Panc1 (cell line): ENCODE measurements around the gene PDK2. TPM values are rescaled to one million over a fixed set of nuclear protein-coding genes. Genes with fewer than 3 reads are reported as not detected.

Source experiments
- ATAC-seq: fragments of 200-7000 bp; cut with Tn5 transposase; 2 replicates; pipeline ENCODE4 v1.9.1; 2020; ENCODE audit warnings: mild to moderate bottlenecking, moderate library complexity
- BruUV-seq: library from RNA; stranded (reverse); fragments of 400-500 nt; replicated peaks from 2 replicates; lab custom pipeline; 2021; lab: Mats Ljungman, UMichigan
- CTCF ChIA-PET: fragments of 300-600 bp; sonication (Branson Sonifier 250); formaldehyde crosslinking; loops from one replicate; lab custom pipeline; 2022; ENCODE audit warnings: antibody characterized with exemption; lab: Charles Lee
- POLR2A ChIA-PET: fragments of 300-600 bp; sonication (Branson Sonifier 250); formaldehyde crosslinking; loops from one replicate; lab custom pipeline; 2022; ENCODE audit warnings: antibody characterized with exemption; lab: Charles Lee
- DNase-seq: peaks from one replicate; pipeline ENCODE4 v3.0.0-alpha.2; 2010; ENCODE audit warnings: low read depth, low spot score
- H3K27ac ChIP-seq: 2 replicates; pipeline ENCODE4 v1.5.1; 2011; ENCODE audit warnings: mild to moderate bottlenecking, low read length, inconsistent platforms
- H3K27me3 ChIP-seq: fragments of 200-500 bp; sonication (Bioruptor generic); 2 replicates; pipeline ENCODE4 v1.6.0; 2014; ENCODE audit warnings: low read length, inconsistent platforms; ENCODE audit not compliant: control insufficient read depth, insufficient read depth
- H3K36me3 ChIP-seq: fragments of 200-500 bp; sonication (Bioruptor generic); 2 replicates; pipeline ENCODE4 v1.5.1; 2014; ENCODE audit warnings: inconsistent platforms, mild to moderate bottlenecking, low read length, moderate library complexity; ENCODE audit not compliant: control insufficient read depth, insufficient read depth
- H3K4me1 ChIP-seq: 2 replicates; pipeline ENCODE4 v1.5.1; 2011; ENCODE audit warnings: inconsistent platforms, mild to moderate bottlenecking, low read length, moderate library complexity; ENCODE audit not compliant: control insufficient read depth, insufficient read depth
- H3K4me3 ChIP-seq, 2 experiments: 2 replicates each; pipeline ENCODE4 v1.5.1; 2011 to 2012; ENCODE audit warnings: low read depth in 2 of 2, low read length in 2 of 2, mild to moderate bottlenecking in 2 of 2, inconsistent platforms in 1 of 2, moderate library complexity in 1 of 2
- H3K9me3 ChIP-seq: fragments of 200-500 bp; sonication (Bioruptor generic); 2 replicates; pipeline ENCODE4 v1.5.1; 2014; ENCODE audit warnings: low read depth, mild to moderate bottlenecking, inconsistent platforms, low read length, moderate library complexity; ENCODE audit not compliant: control insufficient read depth, insufficient read depth
- POLR2AphosphoS5 ChIP-seq: IDR thresholded peaks from 2 replicates; pipeline ENCODE4 v1.6.1; 2012; ENCODE audit warnings: mild to moderate bottlenecking, low read depth, low read length, moderate library complexity
- SIN3A ChIP-seq: IDR thresholded peaks from 2 replicates; pipeline ENCODE4 v1.6.1; 2012; ENCODE audit warnings: low read depth, mild to moderate bottlenecking, low read length, moderate library complexity, borderline replicate concordance; ENCODE audit not compliant: insufficient read depth
- TCF7L2 ChIP-seq: IDR thresholded peaks from 2 replicates; pipeline ENCODE4 v1.6.1; 2011; ENCODE audit warnings: mild to moderate bottlenecking, low read depth, low read length, inconsistent platforms
- in situ Hi-C: cut with HindIII; loops from 2 replicates; pipeline ENCODE4 v1.10.0; 2016; ENCODE audit warnings: low sequenced_read_pairs, low pct_unique_long_range_greater_than_20kb
- intact Hi-C: fragments of 100-400 bp; cut with micrococcal nuclease; formaldehyde crosslinking; loops from one replicate; pipeline ENCODE4 v1.10.0; 2022; ENCODE audit not compliant: unreplicated experiment
- total RNA-seq: library from RNA; stranded (reverse); gene quantifications from one replicate; pipeline ENCODE4 v1.2.1, GENCODE V29; 2021; ENCODE audit not compliant: unreplicated experiment
- TF ChIP-seq, protein P1 (sequence below), 2 experiments: IDR thresholded peaks; 2 replicates each; pipeline ENCODE4 v1.6.1; 2011 to 2012; ENCODE audit warnings: low read depth in 2 of 2, control low read depth in 1 of 2, low read length in 1 of 2, mild to moderate bottlenecking in 1 of 2, moderate library complexity in 1 of 2; ENCODE audit not compliant: insufficient read depth in 1 of 2
- TF ChIP-seq, protein P2 (sequence below): fragments of 450-650 bp; IDR thresholded peaks from 2 replicates; pipeline ENCODE4 v1.5.1; 2017; ENCODE audit warnings: mild to moderate bottlenecking

PDK2 gene
- total RNA-seq, 1 experiment from 2014 or later = 46.0 TPM

DNA sequence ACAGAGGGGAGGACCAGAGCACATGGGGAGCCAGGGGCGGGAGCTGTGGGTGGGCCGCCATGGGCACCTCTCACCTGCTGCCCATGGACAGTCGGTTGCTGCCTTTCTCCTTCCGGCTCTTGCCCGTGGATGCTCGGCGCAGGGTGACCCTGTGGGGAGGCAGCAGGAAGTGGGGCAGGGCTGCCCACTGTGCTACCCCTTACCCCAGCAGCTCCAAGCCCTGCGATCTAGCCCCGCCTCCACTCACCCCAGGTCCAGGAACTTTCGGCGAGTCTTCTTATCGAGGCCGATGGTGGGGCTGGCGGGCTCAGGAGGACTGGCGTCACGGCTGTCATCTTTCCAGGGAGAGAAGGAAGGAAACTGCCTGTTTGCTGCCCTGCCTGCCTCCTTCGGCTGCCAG, 20.6 kb downstream of the PDK2 start:
- peaks cover 15% of the 10 kb centered on the region for H3K4me1 ChIP-seq
- no peak overlapping the region for H3K4me3 ChIP-seq
- DNase-seq (no peak), ATAC-seq (no peak)
- no peaks in the 10 kb centered on the region for H3K36me3 ChIP-seq
- POLR2A ChIA-PET = no interaction called here
- TF ChIP-seq, protein P1, sequence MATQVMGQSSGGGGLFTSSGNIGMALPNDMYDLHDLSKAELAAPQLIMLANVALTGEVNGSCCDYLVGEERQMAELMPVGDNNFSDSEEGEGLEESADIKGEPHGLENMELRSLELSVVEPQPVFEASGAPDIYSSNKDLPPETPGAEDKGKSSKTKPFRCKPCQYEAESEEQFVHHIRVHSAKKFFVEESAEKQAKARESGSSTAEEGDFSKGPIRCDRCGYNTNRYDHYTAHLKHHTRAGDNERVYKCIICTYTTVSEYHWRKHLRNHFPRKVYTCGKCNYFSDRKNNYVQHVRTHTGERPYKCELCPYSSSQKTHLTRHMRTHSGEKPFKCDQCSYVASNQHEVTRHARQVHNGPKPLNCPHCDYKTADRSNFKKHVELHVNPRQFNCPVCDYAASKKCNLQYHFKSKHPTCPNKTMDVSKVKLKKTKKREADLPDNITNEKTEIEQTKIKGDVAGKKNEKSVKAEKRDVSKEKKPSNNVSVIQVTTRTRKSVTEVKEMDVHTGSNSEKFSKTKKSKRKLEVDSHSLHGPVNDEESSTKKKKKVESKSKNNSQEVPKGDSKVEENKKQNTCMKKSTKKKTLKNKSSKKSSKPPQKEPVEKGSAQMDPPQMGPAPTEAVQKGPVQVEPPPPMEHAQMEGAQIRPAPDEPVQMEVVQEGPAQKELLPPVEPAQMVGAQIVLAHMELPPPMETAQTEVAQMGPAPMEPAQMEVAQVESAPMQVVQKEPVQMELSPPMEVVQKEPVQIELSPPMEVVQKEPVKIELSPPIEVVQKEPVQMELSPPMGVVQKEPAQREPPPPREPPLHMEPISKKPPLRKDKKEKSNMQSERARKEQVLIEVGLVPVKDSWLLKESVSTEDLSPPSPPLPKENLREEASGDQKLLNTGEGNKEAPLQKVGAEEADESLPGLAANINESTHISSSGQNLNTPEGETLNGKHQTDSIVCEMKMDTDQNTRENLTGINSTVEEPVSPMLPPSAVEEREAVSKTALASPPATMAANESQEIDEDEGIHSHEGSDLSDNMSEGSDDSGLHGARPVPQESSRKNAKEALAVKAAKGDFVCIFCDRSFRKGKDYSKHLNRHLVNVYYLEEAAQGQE (IDR thresholded peaks at IDR 0.05; ENCODE audit: insufficient read depth in 1 of 2, low read depth in 2 of 2, low read length in 1 of 2) = no peak
- no peak for TF ChIP-seq SIN3A
- TF ChIP-seq, protein P2, sequence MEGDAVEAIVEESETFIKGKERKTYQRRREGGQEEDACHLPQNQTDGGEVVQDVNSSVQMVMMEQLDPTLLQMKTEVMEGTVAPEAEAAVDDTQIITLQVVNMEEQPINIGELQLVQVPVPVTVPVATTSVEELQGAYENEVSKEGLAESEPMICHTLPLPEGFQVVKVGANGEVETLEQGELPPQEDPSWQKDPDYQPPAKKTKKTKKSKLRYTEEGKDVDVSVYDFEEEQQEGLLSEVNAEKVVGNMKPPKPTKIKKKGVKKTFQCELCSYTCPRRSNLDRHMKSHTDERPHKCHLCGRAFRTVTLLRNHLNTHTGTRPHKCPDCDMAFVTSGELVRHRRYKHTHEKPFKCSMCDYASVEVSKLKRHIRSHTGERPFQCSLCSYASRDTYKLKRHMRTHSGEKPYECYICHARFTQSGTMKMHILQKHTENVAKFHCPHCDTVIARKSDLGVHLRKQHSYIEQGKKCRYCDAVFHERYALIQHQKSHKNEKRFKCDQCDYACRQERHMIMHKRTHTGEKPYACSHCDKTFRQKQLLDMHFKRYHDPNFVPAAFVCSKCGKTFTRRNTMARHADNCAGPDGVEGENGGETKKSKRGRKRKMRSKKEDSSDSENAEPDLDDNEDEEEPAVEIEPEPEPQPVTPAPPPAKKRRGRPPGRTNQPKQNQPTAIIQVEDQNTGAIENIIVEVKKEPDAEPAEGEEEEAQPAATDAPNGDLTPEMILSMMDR = no peak
- TF ChIP-seq POLR2AphosphoS5 = no peak
- no peak for TF ChIP-seq TCF7L2
- intact Hi-C loops (no loop called here), in situ Hi-C loops (no loop called here)
- H3K27ac ChIP-seq = no peak overlapping the region
- CTCF ChIA-PET = no interaction called here
- H3K27me3 ChIP-seq = no peaks in the 10 kb centered on the region
- no TSS peak for BruUV-seq
- H3K9me3 ChIP-seq = no peaks in the 10 kb centered on the region

DNA sequence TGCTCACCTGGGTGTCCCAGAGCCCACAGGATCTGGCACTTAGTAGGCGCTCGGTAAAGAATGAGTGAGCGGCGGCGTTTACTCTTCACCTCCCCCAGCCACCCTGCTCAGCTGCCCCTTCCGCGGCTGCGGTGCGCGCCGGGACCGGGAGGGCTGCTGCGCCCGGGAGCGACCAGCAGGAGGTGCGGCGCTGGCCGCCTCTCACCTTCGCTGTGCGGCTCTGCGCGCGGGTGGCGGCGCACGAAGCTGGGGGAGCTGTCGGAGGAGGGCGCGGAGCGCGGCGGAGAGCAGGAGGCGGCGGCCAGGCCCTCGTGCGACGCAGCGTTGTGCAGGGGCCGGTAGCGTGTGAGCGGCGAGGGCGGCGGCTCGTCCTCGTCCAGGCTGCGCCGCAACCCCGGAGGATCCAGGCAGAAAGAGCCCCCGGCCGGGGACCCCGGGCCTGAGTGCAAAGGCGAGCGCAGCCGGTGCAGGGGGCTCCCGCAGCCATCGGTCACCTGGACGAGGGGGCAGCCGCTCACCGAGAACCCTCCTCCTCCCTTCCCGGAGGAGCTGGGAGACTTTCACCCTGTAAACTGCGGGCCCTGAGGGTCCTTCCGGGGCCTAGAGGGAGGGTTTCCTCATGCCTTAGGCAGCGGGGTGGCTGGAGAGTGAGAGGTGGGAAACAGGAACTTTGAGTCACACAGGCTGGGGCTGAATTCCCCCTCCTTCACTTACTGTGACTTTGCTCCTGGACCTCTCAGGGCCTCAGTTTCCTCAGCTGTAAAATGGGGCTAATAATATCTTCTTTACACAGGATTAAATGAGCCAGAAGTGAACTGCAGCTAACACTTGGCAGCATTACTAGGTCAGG, 22.3 kb downstream of the PDK2 start:
- CTCF ChIA-PET = interaction anchor here (1.0 kb wide), 1 partner anchor 45 kb away, joined by 3 read pairs; no protein-coding TSS in a partner anchor
- no TSS peak for BruUV-seq
- in situ Hi-C loops (no loop called here), intact Hi-C loops (no loop called here)
- H3K9me3 ChIP-seq = no peaks in the 10 kb centered on the region
- H3K4me1 ChIP-seq = peaks cover 6% of the 10 kb centered on the region; the same call in 1 of the 2 replicates
- ATAC-seq (peak; percentile 62), DNase-seq (no peak)
- H3K27ac ChIP-seq = no peak overlapping the region
- TF ChIP-seq POLR2AphosphoS5 (no peak), TCF7L2 (no peak), SIN3A (no peak)
- TF ChIP-seq, protein P2 = no peak; the same call in 1 of the 2 replicates
- TF ChIP-seq, protein P1 (IDR thresholded peaks at IDR 0.05; ENCODE audit: insufficient read depth in 1 of 2, low read depth in 2 of 2, low read length in 1 of 2) = no peak
- POLR2A ChIA-PET = no interaction called here
- H3K4me3 ChIP-seq = no peak overlapping the region
- H3K36me3 ChIP-seq = no peaks in the 10 kb centered on the region
- no peaks in the 10 kb centered on the region for H3K27me3 ChIP-seq
